Dedifferentiated amniotic fluid mesenchymal stem cell (primary cell): ENCODE measurements around the gene DMBT1.

Experiments used
- DNase-seq: peaks from one replicate; pipeline ENCODE4 v3.0.0-alpha.2; 2016; ENCODE audit errors: extremely low spot score

DMBT1 gene

GRCh38 chr10:122669842-122670241 lies 109.3 kb downstream of the DMBT1 start:
- no peak for DNase-seq

- DNase-seq: no peak
Observed at GRCh38 chr10:122671355-122671754, 110.8 kb downstream of the DMBT1 start.

DNA sequence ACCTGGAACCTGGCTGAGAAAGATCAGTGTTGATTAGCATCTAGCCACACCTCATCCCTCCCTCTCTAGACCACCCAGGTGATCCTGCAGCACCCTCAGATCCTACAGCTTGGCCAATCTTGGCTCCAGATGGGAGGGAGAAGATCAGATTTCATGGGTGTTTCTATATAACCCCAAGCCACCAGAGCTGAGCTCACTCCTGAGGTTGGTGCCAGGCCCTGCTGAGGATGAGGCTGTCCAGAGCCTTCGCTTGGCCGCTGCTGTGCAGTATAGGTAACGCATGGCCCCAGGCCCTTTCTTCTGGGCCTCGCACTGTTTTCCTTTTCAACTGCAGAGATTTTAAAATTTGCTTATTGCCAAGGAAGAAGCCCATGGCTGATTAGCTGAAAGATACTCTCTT lies 112.1 kb downstream of the DMBT1 start:
- no peak for DNase-seq

DNA sequence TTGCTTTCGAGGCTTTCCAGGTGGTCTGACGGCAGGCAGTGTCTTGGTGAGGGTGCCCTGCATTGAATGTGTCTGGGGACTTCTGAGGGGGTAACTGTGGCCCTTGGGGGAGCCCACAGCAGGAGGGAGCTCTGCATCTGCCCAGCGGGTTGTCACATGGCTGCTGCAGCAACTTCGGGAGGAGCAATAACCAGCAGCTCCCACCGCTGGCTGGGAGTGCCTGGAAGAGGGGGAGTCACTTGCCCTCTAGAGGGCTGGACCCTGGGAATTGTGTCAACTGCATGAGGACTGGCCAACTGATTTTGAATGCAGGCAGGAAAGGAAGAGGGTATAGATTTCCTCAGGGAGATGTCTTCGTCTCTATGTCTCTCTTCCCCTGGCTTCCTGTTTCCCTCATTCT lies 112.7 kb downstream of the DMBT1 start:
- no peak for DNase-seq

DNA sequence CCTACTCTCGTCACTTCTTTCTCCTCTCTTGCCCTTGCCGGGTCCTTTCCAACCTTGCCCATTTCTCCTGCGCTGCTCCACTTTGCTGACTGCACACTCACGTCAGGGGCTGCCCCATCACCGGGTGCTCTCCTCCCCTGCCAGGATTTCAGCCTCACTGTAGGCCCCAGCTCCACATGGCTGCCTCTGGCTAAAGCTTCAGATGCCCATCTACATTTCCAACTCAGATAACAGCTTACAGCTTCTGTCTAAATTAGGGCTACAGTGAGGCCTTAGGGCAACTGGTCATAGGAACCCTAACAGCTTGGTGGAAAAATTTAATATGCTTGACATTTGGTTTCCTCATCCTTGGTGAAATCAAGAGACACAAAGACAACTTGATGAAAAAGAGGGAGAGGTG lies 113.2 kb downstream of the DMBT1 start:
- DNase-seq: no peak

GRCh38 chr10:122674781-122675180 lies 114.2 kb downstream of the DMBT1 start:
- DNase-seq: no peak

DNA sequence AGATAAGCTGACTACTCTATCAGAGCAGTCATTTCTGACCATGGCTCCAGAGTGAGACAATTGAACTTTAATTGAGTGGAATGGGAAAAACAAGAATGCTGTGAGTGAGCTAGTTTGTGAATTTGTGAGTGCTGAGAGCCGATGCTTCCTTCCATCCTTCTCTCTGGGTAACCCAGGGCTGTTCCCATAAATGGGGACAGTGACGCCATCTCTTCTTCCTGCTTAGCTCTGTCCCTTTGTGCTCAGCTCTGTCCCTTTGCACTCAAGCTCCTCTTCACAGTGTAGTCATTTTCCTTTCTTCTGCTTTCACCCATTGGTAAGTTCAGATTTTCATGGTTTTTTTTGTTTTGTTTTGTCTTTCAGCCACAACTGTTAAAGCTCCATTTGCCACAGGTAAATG lies 114.7 kb downstream of the DMBT1 start:
- no peak for DNase-seq

GRCh38 chr10:122678266-122678665 lies 117.7 kb downstream of the DMBT1 start:
- no peak for DNase-seq

- DNase-seq: no peak
Observed at GRCh38 chr10:122682522-122682921, 122.0 kb downstream of the DMBT1 start.

DNA sequence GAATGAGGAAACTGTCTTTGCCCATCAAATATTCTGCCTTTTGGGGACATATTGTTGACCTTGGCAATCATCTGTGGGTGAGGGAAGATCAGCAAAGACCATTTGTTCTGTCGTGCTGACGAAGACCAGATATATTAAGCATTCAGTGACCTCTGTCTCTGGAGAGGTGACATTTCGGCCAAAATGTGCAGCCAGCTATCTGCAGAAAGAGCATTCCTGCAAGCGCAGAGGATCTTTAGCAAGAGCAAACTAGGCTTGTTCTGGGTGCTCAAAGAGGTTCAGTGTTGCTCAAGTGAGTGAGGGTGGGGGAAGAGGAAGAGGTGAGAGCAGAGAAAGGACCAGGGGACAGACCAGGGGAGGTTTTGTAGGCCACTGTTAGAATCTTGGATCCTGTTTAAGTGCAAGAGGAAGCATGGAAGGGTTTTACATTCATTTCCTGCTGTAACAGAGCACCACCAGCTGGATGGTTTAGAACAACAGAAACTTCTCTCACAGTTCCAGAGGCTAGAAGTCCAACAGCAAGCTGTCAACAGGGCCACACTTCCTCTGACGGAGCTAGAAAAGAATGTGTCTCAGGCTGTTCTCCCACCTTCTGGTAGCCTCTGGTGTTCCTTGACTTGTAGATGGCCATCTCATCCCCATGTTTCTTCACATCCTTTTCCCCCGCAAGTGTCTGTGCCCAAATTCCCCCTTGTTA lies 127.9 kb downstream of the DMBT1 start:
- DNase-seq: no peak

DNA sequence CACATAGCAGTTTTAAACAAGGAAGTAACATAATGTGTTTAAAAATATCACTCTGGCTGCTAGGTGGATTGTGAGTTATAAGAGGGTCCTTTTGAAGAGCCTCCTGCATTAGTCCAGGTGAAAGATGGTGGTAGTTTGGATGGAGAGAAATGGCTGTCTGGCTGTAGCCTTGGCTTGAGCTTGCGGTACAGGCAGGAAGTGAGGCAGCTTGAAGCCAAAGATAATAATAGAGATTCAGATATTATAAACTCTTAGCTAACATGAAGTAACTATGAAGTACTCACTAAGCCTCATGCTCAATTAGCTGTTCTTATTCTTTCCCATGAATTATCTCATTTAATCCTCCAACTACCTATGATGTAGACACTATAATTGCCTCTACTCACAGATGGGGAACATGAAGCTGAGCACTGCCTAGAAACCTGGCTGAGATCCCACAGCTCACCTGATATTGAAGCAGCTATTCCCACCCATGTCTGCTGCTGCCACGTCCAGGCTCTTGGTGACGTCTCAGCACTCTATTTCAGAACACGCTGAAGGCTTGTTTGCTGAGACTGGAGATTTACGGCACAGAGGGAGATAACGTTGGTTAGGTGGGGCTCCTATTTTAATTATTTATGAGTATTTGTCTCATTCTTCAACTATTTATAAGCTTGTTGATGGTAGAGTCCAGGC lies 128.7 kb downstream of the DMBT1 start:
- no peak for DNase-seq

- DNase-seq: no peak
Observed at GRCh38 chr10:122692744-122693143, 132.2 kb downstream of the DMBT1 start.
